ENCODE measurements around the gene CCDC91.

The CCDC91 gene

GRCh38 chr12:28294300-28294699 is 104.0 kb downstream of the CCDC91 start:
- no peak for DNase-seq (ENCODE audit: low read depth)
- H3K4me3 ChIP-seq (ENCODE audit: low read depth, low read length) = no peak overlapping the region
- TF ChIP-seq CTCF (IDR thresholded peaks at IDR 0.05; ENCODE audit: control insufficient read depth, extremely low read depth, insufficient read depth) = no peak

- no peak overlapping the region for H3K4me3 ChIP-seq (ENCODE audit: low read depth, low read length)
- no peak for DNase-seq (ENCODE audit: low read depth)
- no peak for TF ChIP-seq CTCF (IDR thresholded peaks at IDR 0.05; ENCODE audit: control insufficient read depth, extremely low read depth, insufficient read depth)
Observed at GRCh38 chr12:28296287-28296686, 106.0 kb downstream of the CCDC91 start.

- no peak for TF ChIP-seq CTCF (IDR thresholded peaks at IDR 0.05; ENCODE audit: control insufficient read depth, extremely low read depth, insufficient read depth)
- DNase-seq (ENCODE audit: low read depth) = no peak
- no peak overlapping the region for H3K4me3 ChIP-seq (ENCODE audit: low read depth, low read length)
Observed at GRCh38 chr12:28303192-28303591, 112.9 kb downstream of the CCDC91 start.

- TF ChIP-seq CTCF (IDR thresholded peaks at IDR 0.05; ENCODE audit: control insufficient read depth, extremely low read depth, insufficient read depth) = no peak
- DNase-seq (ENCODE audit: low read depth) = no peak
- no peak overlapping the region for H3K4me3 ChIP-seq (ENCODE audit: low read depth, low read length)
Observed at GRCh38 chr12:28306535-28306934, 116.3 kb downstream of the CCDC91 start.

GRCh38 chr12:28308891-28309290 is 118.6 kb downstream of the CCDC91 start:
- no peak for DNase-seq (ENCODE audit: low read depth)
- no peak overlapping the region for H3K4me3 ChIP-seq (ENCODE audit: low read depth, low read length)
- TF ChIP-seq CTCF (IDR thresholded peaks at IDR 0.05; ENCODE audit: control insufficient read depth, extremely low read depth, insufficient read depth) = no peak

- TF ChIP-seq CTCF (IDR thresholded peaks at IDR 0.05; ENCODE audit: control insufficient read depth, extremely low read depth, insufficient read depth) = no peak
- H3K4me3 ChIP-seq (ENCODE audit: low read depth, low read length) = no peak overlapping the region
- no peak for DNase-seq (ENCODE audit: low read depth)
Observed at GRCh38 chr12:28313631-28314030, 123.4 kb downstream of the CCDC91 start.

- no peak for DNase-seq (ENCODE audit: low read depth)
Observed at GRCh38 chr12:28316049-28316448, 125.8 kb downstream of the CCDC91 start.

More at GRCh38 chr12:28316049-28316448, 125.8 kb downstream of the CCDC91 start:
- no peak overlapping the region for H3K4me3 ChIP-seq (ENCODE audit: low read depth, low read length)
- no peak for TF ChIP-seq CTCF (IDR thresholded peaks at IDR 0.05; ENCODE audit: control insufficient read depth, extremely low read depth, insufficient read depth)
